Stimulated activated CD8-positive, alpha-beta memory T cell treated with anti-CD3 and anti-CD28 coated beads, Interleukin-12 subunit alpha, Interleukin-12 subunit beta, amount 100 ng/mL, for 24 hours (primary cell): ENCODE data around the gene CFAP44.
"Not testable (repeated sequence)": the region's sequence is repeated elsewhere in the genome, so short reads cannot be mapped to it uniquely, and the experiment has no call there.

Experiments
- DNase-seq: peaks from one replicate; pipeline ENCODE4 v3.0.0-alpha.2; 2020; ENCODE audit errors: extremely low read depth

CFAP44 gene, protein sequence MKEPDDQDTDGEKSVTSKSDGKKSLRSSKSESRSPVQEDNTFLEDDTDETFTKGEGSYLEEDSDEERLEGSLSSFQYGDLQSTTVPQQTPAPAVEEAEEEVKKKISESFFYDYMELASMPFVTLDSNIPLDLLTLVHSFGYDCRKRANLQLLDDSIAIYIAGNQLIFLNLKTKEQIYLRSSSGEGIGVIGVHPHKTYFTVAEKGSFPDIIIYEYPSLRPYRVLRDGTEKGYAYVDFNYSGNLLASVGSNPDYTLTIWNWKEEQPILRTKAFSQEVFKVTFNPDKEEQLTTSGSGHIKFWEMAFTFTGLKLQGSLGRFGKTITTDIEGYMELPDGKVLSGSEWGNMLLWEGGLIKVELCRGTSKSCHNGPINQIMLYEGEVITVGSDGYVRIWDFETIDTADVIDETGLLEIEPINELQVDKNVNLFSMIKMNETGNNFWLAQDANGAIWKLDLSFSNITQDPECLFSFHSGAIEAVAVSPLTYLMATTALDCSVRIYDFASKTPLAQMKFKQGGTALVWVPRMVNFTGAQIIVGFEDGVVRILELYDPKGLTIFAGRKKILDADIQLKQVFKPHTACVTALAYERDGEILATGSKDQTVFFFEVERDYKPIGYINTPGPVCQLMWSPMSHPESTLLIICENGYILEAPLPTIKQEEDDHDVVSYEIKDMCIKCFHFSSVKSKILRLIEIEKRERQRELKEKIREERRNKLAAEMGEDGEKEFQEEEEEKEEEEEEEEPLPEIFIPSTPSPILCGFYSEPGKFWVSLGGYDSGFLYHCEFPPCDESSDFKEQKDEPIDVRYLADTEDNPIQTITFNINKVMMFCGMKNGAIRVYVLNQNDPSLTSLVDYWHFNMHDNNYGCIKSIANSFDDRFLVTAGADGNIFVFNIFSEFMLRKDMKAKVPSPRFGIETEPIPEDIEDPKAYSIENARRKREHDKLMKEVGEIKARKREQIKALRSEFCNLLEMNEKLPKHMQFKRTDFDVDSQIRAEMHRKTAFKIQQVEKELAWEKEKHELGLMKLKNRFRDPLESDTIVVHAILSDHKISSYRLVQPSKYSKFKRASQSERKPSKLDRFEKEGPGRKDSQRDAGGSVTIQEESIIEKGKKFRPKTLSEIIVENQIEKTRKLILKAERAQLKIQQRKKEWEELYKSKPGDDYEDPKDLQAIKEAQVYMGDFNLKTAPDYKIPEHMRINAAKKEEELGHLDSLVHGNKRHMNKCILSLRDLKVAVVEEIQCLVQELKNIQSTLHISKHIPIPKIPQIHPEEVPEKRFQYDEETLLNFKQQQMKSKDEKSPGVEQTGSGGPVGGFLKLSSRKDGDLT (N-terminal part only)

DNA sequence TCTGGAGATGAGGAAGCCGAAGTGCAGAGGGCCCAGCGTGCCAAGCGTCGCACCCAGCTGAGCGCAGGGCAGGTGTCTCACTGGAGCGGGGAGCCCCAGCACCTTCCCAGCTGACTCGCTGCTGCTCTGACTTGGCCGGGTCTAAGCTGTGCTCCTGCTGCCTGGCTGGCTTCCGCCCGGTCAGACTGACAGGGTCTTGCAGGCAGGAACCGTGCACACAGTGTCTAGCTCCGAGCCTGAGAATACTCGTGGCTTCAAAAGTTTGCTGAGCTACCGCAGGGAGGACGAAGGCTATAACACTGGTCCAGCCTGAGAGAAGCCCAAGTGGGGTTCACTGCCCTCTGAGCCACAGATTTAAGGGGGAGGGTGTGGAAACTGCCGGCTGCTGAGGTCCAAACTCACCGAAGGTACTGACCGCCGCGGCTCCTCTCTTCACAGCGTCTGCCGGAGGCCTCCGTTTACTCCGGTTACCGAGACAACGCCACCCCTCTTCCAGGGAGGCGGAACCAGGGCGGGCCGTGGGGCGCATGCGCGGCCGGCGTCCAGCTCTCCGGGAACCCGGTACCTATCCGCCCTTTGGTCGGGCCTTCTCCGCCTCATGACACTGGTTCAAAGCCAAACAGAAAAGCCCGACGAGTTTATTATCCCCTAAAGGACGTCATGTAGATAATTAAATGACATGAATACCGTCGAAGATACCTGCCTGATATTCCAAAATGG lies at the start of gene CFAP44:
Gene CFAP44 (minus strand): TSS at position 443 of the 720 bp plus-strand sequence. CDS start 7,829 bp downstream, outside the sequence.
- peak; percentile 10 for DNase-seq

DNA sequence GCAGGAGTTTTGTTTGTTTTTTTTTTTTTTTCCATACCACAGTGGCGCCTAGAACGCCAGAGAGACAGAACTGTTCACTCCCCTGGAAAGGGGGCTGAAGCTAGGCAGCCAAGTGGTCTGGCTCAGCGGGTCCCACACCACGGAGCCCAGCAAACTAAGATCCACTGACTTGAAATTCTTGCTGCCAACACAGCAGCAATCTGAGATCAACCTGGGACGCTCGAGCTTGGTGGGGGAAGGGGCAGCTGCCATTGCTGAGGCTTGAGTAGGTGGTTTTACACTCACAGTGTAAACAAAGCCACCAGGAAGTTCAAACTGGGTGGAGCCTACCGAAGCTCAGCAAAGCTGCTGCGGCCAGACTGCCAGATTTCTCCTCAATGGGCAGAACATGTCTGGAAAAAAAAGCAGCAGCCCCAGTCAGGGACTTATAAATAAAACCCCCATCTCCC lies 43.9 kb upstream of the CFAP44 start:
- no peak for DNase-seq

DNA sequence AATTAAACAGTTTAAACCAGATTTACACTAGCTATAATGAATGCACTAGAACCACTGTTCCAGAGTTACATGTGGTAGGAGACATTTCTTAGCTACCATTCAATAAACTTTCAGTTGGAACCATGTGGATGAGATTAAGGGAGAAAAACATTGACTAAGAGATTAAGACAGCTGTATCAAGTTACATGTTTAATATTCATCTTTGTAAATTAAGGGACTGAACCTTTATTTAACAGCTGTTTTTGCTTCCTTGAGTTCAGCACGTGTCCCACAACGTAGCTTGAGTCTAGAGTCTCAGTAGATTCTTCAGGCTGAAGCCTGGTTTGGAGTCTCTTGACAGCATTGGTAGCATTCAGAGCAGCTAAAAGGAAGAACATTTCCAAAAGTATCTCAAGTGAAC lies 27.2 kb upstream of the CFAP44 start:
- DNase-seq = no peak

DNA sequence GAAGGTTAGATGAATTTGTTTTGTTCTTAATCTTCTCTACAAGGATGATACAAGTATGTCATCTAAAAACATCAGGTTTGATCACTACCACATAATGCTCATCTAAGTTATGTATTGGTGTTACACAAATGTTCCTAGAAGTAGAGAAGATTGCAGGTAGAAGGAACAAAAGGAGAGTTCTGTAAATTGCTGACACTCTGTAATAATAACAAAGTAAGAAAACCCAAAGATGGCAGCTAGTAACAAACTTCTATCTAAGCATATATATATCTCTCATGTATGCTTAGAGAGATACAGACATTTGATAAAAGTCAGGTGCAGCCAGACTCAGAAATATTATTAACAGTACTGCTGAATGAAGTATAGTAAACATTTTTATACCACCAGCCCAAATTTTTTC lies 20.2 kb upstream of the CFAP44 start:
- DNase-seq = no peak

DNA sequence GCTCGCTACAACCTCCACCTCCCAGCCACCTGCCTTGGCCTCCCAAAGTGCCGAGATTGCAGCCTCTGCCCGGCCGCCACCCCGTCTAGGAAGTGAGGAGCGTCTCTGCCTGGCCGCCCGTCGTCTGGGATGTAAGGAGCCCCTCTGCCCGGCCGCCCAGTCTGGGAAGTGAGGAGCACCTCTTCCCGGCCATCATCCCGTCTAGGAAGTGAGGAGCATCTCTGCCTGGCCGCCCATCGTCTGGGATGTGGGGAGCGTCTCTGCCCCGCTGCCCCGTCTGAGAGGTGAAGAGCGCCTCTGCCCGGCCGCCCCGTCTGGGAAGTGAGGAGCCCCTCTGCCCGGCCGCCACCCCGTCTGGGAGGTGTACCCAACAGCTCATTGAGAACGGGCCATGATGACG lies 17.3 kb upstream of the CFAP44 start:
- DNase-seq = not testable (repeated sequence)

DNA sequence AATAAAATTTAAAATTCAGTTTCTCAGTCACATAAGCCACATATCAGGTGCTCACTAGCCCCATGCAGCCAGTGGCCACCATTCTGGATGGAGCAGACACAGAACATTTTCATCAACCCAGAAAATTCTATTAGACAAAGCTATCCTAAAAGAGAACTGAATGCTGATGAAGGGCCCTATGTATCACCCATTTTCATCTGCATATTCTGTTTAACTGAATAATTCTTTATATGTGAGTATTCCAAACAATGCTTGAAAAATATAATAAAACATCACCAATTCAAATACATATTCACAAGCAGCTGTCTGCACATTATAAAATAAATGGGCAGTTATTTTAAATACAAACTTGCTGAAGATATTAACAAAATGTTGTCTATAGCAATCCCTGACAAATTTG lies 14.2 kb upstream of the CFAP44 start:
- DNase-seq = no peak

DNA sequence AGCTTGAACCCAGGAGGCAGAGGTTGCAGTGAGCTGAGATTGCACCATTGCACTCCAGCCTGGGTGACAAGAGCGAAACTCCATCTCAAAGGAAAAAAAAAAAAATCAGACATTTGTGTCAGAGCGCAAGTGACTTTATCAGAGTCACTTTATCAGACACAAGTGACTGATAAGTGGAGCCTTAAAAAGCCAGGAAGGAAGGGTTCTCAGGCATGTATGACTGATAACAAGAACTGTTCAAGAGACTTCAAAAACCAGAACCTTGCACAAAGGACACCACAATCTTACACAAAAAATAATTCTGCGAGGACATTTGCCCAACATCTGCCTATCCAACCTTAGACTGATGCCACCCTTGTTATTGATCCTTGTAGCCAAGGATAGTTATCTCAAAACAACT lies 13.3 kb upstream of the CFAP44 start:
- DNase-seq = no peak

DNA sequence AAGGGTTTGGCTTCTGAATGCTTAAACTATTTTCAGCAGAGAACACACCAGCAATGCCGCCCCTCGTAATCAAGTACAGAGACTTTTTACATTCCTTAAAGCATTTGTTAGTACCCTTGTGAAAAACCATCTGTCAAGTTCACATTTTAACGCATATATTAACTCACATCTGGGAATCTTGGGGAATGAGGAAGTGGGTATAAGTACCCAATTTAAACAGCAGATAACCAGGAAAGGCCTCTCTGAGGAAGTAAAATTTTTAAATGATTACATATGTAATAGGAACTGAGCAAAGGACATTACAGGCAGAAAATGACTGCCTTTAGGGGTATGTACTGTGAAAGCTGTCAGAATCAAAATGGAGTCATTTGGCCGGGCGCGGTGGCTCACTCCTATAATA lies 12.8 kb upstream of the CFAP44 start:
- no peak for DNase-seq

DNA sequence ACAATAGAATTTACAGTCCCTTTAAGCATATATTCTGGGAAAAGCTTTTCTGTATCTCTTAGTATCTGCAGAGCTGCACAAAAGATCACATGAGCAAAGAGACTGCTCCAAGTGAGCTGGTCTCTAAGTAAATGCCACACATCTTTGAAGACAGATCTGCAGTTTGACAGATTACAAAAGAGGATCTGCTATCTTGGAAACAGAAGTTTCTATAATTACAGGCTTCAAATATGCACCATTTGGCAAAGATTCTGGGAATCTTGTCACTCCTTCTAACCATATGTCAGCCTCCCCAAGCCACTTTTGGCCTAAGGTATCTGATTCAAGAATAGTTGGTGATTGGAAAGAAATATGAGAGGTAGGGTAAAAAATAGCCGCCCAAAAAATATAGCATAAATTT lies 9.6 kb upstream of the CFAP44 start:
- DNase-seq = no peak

DNA sequence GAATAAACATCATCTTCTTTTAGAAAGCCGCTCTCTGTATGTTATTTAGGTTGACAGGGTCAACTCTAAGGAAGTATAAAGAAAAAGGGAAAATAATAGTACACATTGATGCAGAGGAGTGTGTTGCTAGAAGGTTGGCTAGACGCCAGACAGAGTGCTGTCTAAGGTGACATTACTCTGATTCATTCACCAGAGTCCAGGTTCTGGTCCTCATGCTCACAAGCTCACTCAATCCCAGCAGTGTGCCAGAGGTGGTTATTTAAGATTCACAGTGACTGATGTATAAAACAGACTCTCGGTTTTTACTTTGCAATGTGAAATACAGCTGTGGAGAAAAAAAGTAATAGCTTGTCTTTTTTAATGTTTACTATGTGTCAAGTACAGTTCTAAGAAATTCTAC lies 1.7 kb downstream of the CFAP44 start:
- no peak for DNase-seq

DNA sequence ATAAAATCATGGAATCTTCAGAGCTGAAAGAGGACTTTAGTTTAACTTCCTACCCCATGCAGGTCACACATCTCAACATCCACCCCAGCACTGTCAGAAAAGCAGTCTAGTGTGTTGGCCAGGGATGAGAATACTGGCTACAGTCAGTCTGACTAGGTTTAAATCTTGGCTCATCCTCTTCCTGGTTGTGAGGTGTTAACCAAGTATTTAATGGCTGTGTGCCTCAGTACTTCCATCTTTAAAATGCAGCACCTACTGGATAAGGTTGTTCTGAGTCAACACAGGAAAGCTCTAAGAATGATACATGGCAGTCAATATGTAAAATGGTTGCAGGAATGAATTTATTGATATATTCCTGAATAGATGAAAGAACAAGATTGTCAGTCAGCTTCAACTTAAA lies 3.1 kb downstream of the CFAP44 start:
- DNase-seq = no peak

DNA sequence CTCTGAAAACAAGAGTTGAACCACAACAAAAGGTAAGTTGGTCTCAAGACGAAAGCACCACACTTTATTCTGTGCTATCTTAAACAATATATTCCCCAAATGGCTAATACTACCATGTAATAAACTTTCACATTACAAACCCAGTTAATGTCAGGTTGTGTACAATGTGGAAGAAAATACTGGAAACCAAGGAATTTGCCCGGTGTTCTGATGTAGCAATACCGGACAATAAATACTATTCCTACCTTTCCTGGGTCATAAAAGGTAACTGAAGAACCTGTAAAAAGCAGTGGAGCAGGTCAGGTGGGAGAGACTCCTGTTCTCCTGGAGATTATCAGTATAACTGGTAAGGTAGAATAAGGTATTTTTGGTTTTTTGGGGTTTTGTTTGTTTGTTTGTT lies 3.9 kb downstream of the CFAP44 start:
- no peak for DNase-seq

DNA sequence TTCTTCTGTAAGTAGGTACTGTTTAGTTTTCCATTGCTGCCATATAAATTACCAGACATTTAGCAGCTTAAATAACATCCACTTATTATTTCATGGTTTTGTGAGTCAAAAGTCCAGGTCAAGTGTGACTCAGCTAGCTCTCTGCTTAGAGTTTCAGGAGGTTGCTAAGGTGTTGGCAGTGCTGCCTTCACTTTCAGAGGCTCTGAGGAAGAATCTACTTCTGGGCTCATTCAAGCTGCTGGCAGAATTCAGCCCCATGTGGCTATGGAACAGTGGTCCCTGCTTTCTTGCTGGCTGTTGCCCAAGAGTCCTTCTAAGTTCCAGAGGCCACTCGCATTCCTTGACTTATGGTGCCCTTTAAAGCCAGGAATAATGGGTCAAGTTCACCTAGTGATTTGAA lies 4.5 kb downstream of the CFAP44 start:
- no peak for DNase-seq

DNA sequence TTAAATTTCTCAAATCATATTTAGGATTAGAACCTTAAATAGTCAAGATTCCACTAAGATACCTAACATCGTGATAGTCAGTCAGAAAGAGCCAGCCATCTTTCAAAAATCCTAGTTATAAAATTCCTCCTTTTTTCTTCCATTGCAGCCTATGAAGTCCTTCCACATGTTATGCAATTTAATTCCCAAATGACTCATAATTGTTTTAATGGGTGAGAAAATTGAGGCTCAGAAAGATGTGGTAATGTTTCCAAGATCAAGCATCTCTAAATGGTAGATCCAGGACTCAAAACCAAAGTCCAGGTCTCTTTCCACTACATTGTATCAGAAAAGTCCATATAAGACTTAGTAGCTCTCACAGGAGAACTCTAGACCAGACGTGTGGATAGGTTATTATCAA lies 9.5 kb downstream of the CFAP44 start:
- no peak for DNase-seq

DNA sequence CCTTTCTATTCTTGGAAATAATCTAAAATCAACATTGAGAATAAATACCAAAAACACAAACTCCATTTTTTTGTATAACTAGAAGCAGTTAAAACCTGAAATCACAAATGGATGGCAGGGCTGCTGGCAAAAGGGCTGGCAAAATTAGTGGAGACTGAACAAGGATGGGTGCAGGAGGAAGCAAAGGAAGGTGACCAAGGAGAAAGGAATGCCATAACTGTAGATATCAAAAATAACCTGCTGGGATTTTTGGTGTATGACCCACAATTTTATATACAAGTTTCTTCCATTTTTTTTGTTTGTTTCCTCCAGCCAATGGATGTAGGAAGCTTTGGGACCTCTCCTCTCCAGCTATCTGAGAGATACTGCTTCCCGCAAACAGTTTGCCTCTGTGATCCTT lies 12.7 kb downstream of the CFAP44 start:
- DNase-seq = no peak

DNA sequence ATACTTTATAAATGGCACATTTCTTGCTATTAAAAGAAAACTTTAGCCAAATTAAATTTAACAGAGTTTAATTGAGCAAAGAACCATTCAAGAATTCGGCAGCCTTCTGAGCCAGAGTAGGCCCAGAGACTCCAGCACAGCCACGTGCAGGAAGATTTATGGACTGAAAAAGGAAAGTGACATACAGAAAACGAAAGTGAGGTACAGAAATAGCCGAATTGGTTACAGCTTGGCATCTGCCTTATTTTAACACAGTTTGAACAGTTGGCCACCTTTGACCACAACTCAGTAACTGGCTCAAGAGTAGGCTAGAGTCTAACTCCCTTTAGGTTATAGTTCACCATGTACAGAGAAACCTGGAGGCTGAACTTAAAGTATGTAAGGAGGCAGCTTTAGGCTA lies 17.6 kb downstream of the CFAP44 start:
- DNase-seq = no peak

DNA sequence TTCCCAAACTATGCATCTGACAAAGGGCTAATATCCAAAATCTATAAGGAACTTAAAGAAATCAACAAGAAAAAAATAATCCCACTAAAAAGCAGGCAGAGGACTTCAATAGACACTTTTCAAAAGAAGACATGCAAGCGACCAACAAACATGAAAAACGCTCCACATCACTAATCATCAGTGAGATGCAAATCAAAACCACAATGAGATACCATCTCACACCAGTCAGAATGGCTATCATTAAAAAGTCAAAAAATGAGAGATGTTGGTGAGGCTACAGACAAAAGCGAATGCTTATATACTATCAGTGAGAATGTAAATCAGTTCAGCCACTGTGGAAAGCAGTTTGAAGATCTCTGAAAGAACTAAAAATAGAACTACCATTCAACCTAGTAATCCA lies 20.2 kb downstream of the CFAP44 start:
- no peak for DNase-seq

DNA sequence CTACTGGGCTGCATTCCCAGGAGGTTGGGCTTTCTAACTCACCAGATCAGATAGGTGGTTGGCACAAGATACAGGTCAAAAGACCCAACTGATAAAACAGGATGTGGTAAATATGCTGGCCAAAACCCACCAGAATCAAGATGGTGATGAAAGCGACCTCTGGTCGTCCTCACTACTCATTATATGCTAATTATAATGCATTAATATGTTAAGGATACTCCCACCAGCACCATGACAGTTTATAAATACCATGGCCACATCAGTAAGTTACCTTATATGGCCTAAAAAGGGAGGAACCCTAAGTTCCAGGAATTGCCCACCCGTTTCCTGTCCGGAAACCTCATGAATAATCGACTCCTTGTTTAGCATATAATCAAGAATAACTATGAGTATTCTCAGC lies 31.6 kb downstream of the CFAP44 start:
- no peak for DNase-seq

DNA sequence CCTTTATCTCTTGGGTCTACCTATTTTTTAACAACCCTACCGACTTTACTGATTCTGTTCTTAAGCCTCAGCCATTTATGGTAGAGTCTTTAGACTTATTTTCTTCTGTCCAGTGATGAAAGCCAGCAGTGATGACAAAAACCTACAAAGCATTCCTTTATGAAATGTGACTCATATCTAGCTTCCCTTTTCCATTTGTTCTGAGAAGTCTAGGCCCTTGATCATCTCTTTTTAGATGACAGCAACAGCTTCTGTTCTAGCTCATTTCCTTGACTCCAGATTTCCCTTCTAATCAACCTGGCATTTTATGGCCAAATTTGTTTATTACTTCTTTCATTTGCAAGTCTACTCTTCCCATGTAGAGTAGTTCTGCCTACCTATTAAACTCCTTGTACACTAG lies 36.1 kb downstream of the CFAP44 start:
- DNase-seq = no peak

DNA sequence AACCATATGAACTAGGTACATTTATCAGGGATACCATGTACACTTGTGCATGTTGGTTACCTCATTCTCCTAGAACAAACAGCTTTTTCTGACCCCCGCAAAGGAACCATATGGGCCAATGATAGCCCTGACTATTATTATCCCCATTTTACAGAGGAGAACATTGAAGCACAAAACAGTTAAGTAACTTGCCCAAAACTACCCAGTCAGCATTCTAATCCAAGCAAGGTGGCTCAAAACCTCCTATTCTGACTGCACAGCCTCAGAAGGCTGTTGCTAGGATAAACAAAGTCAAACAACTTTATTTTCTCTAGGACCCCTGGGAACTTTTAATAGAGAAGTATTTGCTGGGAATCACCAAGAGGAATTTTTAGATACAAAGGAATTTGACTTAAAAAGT lies 36.7 kb downstream of the CFAP44 start:
- DNase-seq = no peak
